PC-3 (cell line): ENCODE data around the gene FAM120B. TPM values are rescaled to one million over a fixed set of nuclear protein-coding genes. Genes with fewer than 3 reads are reported as not detected.

Experiments used
- ATAC-seq: fragments of 200-7000 bp; cut with Tn5 transposase; 2 replicates; pipeline ENCODE4 v1.9.1; 2020; ENCODE audit warnings: mild to moderate bottlenecking, moderate library complexity
- BruUV-seq: library from RNA; stranded (reverse); fragments of 400-500 nt; replicated peaks from 2 replicates; lab custom pipeline; 2021; lab: Mats Ljungman, UMichigan
- CTCF ChIA-PET: fragments of 300-600 bp; sonication (Branson Sonifier 250); formaldehyde crosslinking; loops from one replicate; lab custom pipeline; 2022; ENCODE audit warnings: antibody characterized with exemption; lab: Charles Lee
- POLR2A ChIA-PET: fragments of 300-600 bp; sonication (Branson Sonifier 250); formaldehyde crosslinking; loops from one replicate; lab custom pipeline; 2022; ENCODE audit warnings: antibody characterized with exemption; ENCODE audit not compliant: unreplicated experiment; lab: Charles Lee
- DNase-seq: peaks from one replicate; pipeline ENCODE4 v3.0.0-alpha.2; 2015
- H2AFZ ChIP-seq: fragments of 300-600 bp; sonication (generic); 2 replicates; pipeline ENCODE4 v1.6.0; 2016; ENCODE audit warnings: antibody characterized with exemption, low read length
- H3F3A ChIP-seq: fragments of 300-600 bp; sonication (generic); one replicate; pipeline ENCODE4 v1.6.0; 2017; ENCODE audit warnings: antibody characterized with exemption, low read length, control low read depth, mild to moderate bottlenecking; ENCODE audit not compliant: unreplicated experiment
- H3K27ac ChIP-seq: fragments of 300-600 bp; sonication (generic); 2 replicates; pipeline ENCODE4 v1.5.1; 2016; ENCODE audit warnings: mild to moderate bottlenecking, low read length
- H3K27me3 ChIP-seq: fragments of 300-600 bp; sonication (generic); 2 replicates; pipeline ENCODE4 v1.6.1; 2016; ENCODE audit warnings: low read length, mixed read lengths
- H3K36me3 ChIP-seq: fragments of 300-600 bp; sonication (generic); 2 replicates; pipeline ENCODE4 v1.6.1; 2016; ENCODE audit warnings: low read depth, mixed run types, low read length, mixed read lengths
- H3K4me1 ChIP-seq: fragments of 300-600 bp; sonication (generic); 2 replicates; pipeline ENCODE4 v1.5.1; 2016; ENCODE audit warnings: low read length; ENCODE audit not compliant: insufficient read depth
- H3K4me2 ChIP-seq: fragments of 300-600 bp; sonication (generic); 2 replicates; pipeline ENCODE4 v1.6.0; 2016; ENCODE audit warnings: low read length
- H3K4me3 ChIP-seq: fragments of 300-600 bp; sonication (generic); 2 replicates; pipeline ENCODE4 v1.5.1; 2016; ENCODE audit warnings: mild to moderate bottlenecking, low read length, mixed read lengths
- H3K79me2 ChIP-seq: fragments of 300-600 bp; sonication (generic); 2 replicates; pipeline ENCODE4 v1.6.1; 2017; ENCODE audit warnings: low read length, mixed read lengths
- H3K9ac ChIP-seq: fragments of 300-600 bp; sonication (generic); 2 replicates; pipeline ENCODE4 v1.6.0; 2016; ENCODE audit warnings: mild to moderate bottlenecking, low read length
- H3K9me2 ChIP-seq: fragments of 300-600 bp; sonication (generic); replicated peaks from 2 replicates; pipeline ENCODE4 v1.6.1; 2016; ENCODE audit warnings: mixed run types, low read length, mixed read lengths
- H3K9me3 ChIP-seq: fragments of 300-600 bp; sonication (generic); 2 replicates; pipeline ENCODE4 v1.6.1; 2016; ENCODE audit warnings: low read length, mixed read lengths
- H4K20me1 ChIP-seq: fragments of 300-600 bp; sonication (generic); 2 replicates; pipeline ENCODE4 v1.6.1; 2016; ENCODE audit warnings: low read length, mixed read lengths
- CTCF ChIP-seq: fragments of 300-600 bp; sonication (generic); conservative IDR thresholded peaks from 2 replicates; pipeline ENCODE4 v1.5.1; 2017; ENCODE audit warnings: antibody characterized with exemption, low read depth, mild to moderate bottlenecking, low read length
- EZH2 ChIP-seq: fragments of 300-600 bp; sonication (generic); IDR thresholded peaks from one replicate; pipeline ENCODE4 v1.6.1; 2017; ENCODE audit warnings: antibody characterized with exemption, mild to moderate bottlenecking, low read length; ENCODE audit not compliant: unreplicated experiment
- EZH2phosphoT487 ChIP-seq: fragments of 300-600 bp; sonication (generic); IDR thresholded peaks from 2 replicates; pipeline ENCODE4 v1.6.1; 2018; ENCODE audit warnings: mild to moderate bottlenecking, antibody characterized with exemption, low read length, borderline replicate concordance
- intact Hi-C: fragments of 100-400 bp; cut with micrococcal nuclease; formaldehyde crosslinking; loops from 2 replicates; pipeline ENCODE4 v1.9.0; 2023
- total RNA-seq: library from RNA; depleted of rRNA; stranded (reverse); fragments of >200 nt; gene quantifications from 2 replicates; pipeline ENCODE4 v1.2.3, GENCODE V29; 2014

The FAM120B gene
- total RNA-seq, 1 experiment from 2014 or later: 8.7 TPM

GRCh38 chr6:170312876-170313275, 6.3 kb downstream of the FAM120B start:
- Histone ChIP-seq H3K4me3 (no peak overlapping the region), H3F3A (no peaks in the 10 kb centered on the region), H3K36me3 (no peaks in the 10 kb centered on the region), H2AFZ (no peak overlapping the region), H3K9me2 (no peaks in the 10 kb centered on the region), H3K4me1 (peaks cover 6% of the 10 kb centered on the region; the same call in 1 of the 2 replicates), H4K20me1 (no peaks in the 10 kb centered on the region; the same call in 1 of the 2 replicates), H3K27ac (no peak overlapping the region), H3K27me3 (no peaks in the 10 kb centered on the region), H3K9ac (no peak overlapping the region), H3K79me2 (peaks cover 68% of the 10 kb centered on the region), H3K9me3 (no peaks in the 10 kb centered on the region), H3K4me2 (no peak overlapping the region)
- BruUV-seq: no TSS peak
- CTCF ChIA-PET: no interaction called here
- ATAC-seq: no peak
- TF ChIP-seq CTCF: no peak
- TF ChIP-seq EZH2phosphoT487: no peak
- no peak for TF ChIP-seq EZH2
- intact Hi-C loops: no loop called here
- no peak for DNase-seq
- POLR2A ChIA-PET: no interaction called here

GRCh38 chr6:170313716-170314295, 7.2 kb downstream of the FAM120B start:
- intact Hi-C loops: no loop called here
- Histone ChIP-seq H3K4me3 (no peak overlapping the region), H3K27ac (no peak overlapping the region), H3F3A (no peaks in the 10 kb centered on the region), H3K4me2 (no peak overlapping the region), H3K36me3 (peaks cover 2% of the 10 kb centered on the region; the same call in 1 of the 2 replicates), H4K20me1 (no peaks in the 10 kb centered on the region; the same call in 1 of the 2 replicates), H3K9me3 (no peaks in the 10 kb centered on the region), H3K9me2 (no peaks in the 10 kb centered on the region), H3K4me1 (peaks cover 3% of the 10 kb centered on the region; the same call in 1 of the 2 replicates), H3K27me3 (no peaks in the 10 kb centered on the region), H2AFZ (no peak overlapping the region), H3K79me2 (peaks cover 59% of the 10 kb centered on the region), H3K9ac (no peak overlapping the region)
- ChIA-PET POLR2A (no interaction called here), CTCF (no interaction called here)
- ATAC-seq (no peak), DNase-seq (no peak)
- no peak for TF ChIP-seq EZH2
- TF ChIP-seq CTCF: no peak
- no peak for TF ChIP-seq EZH2phosphoT487
- no TSS peak for BruUV-seq

- no TSS peak for BruUV-seq
- H3K36me3 ChIP-seq: peaks cover 5% of the 10 kb centered on the region; the same call in 1 of the 2 replicates
- H3K4me1 ChIP-seq: no peaks in the 10 kb centered on the region
- H4K20me1 ChIP-seq: no peaks in the 10 kb centered on the region; the same call in 1 of the 2 replicates
- intact Hi-C loops: no loop called here
- no peak overlapping the region for H3K4me3 ChIP-seq
- no peaks in the 10 kb centered on the region for H3K27me3 ChIP-seq
- H3K9me3 ChIP-seq: no peaks in the 10 kb centered on the region
- ATAC-seq: no peak
- no peaks in the 10 kb centered on the region for H3F3A ChIP-seq
- H3K9ac ChIP-seq: no peak overlapping the region
- peaks cover 47% of the 10 kb centered on the region for H3K79me2 ChIP-seq
- no peak for TF ChIP-seq EZH2phosphoT487
- TF ChIP-seq EZH2: no peak
- TF ChIP-seq CTCF: no peak
- no peaks in the 10 kb centered on the region for H3K9me2 ChIP-seq
- ChIA-PET POLR2A (no interaction called here), CTCF (no interaction called here)
- no peak for DNase-seq
- no peak overlapping the region for H3K27ac ChIP-seq
- H3K4me2 ChIP-seq: no peak overlapping the region
- no peak overlapping the region for H2AFZ ChIP-seq
Measured at GRCh38 chr6:170314983-170315382, 8.4 kb downstream of the FAM120B start.
